Measurements from ENCODE around the gene LARP4B. TPM values are rescaled to one million over a fixed set of nuclear protein-coding genes. Genes with fewer than 3 reads are reported as not detected.

LARP4B gene
- total RNA-seq, 2 experiments from 2014 or later, result 66.7 to 69.3 TPM

- no peak for DNase-seq
- CTCF ChIA-PET, result interaction anchor here (0.6 kb wide), 1 partner anchor 167 kb away, joined by 4 read pairs; no protein-coding TSS in a partner anchor
- intact Hi-C loops (cut with micrococcal nuclease), result no loop called here
- no peaks in the 10 kb centered on the region for H3K36me3 Mint-ChIP-seq (ENCODE audit: low read depth)
- H3K9me3 Mint-ChIP-seq, result peaks cover 5% of the 10 kb centered on the region
- H3K4me3 Mint-ChIP-seq, result no peak overlapping the region
- H3K4me1 Mint-ChIP-seq (ENCODE audit: low read depth), result peaks cover 7% of the 10 kb centered on the region
- H3K27ac Mint-ChIP-seq, result no peak overlapping the region
- peaks cover 9% of the 10 kb centered on the region for H3K27me3 Mint-ChIP-seq (ENCODE audit: low read depth)
Measured at GRCh38 chr10:968546-969199, 37.2 kb upstream of the LARP4B start.

DNA sequence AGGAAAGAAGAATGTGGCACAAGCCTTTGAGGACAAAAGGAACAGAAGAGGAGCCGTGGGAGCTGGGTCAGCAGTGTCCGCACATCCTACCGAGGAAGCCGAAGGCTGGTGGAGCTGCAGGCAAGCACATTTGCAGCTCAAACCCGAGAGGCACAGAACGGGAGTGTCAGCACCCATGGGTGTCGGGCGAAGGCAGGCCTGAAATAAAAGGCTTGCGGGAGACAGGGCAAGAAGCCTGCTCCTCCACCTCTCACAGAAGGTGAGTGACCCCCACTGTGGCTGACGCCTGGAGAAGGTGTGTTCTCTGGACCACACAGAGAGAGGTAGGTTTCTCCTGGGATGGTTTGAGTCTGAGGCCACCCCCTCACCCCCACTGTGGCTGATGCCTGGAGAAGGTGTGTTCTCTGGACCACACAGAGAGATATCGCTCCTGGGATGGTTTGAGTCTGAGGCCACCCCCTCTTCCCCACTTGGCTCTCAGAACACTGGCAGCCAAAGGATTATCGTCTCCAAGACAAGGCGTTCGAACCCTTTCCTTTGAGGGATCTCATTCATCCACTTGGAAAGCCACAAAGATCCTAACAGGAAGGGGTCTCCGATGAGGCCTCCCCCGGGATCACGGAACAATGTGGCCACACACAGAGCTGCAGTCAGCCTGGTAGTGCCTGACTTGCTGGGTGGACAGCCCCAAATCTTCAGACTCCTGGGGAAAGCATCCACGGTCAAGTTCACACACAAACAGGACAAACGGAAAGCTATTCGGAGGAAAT is 35.1 kb upstream of the LARP4B start:
- CTCF ChIA-PET, result no interaction called here
- Mint-ChIP-seq H3K9me3 (no peaks in the 10 kb centered on the region), H3K36me3 (ENCODE audit: low read depth) (no peaks in the 10 kb centered on the region), H3K27me3 (ENCODE audit: low read depth) (peaks cover 9% of the 10 kb centered on the region), H3K4me3 (no peak overlapping the region), H3K27ac (no peak overlapping the region), H3K4me1 (ENCODE audit: low read depth) (peaks cover 7% of the 10 kb centered on the region)
- intact Hi-C loops (cut with micrococcal nuclease), result no loop called here
- no peak for DNase-seq

- CTCF ChIA-PET, result no interaction called here
- no peaks in the 10 kb centered on the region for H3K9me3 Mint-ChIP-seq
- DNase-seq, result no peak
- intact Hi-C loops (cut with micrococcal nuclease), result no loop called here
- no peaks in the 10 kb centered on the region for H3K36me3 Mint-ChIP-seq (ENCODE audit: low read depth)
- H3K27ac Mint-ChIP-seq, result no peak overlapping the region
- H3K27me3 Mint-ChIP-seq (ENCODE audit: low read depth), result peaks cover 9% of the 10 kb centered on the region
- H3K4me3 Mint-ChIP-seq, result no peak overlapping the region
- peaks cover 7% of the 10 kb centered on the region for H3K4me1 Mint-ChIP-seq (ENCODE audit: low read depth)
Measured at GRCh38 chr10:964988-965417, 33.5 kb upstream of the LARP4B start.

GRCh38 chr10:964321-964987 is 32.9 kb upstream of the LARP4B start:
- CTCF ChIA-PET, result no interaction called here
- no peak for DNase-seq
- Mint-ChIP-seq H3K4me3 (no peak overlapping the region), H3K36me3 (ENCODE audit: low read depth) (no peaks in the 10 kb centered on the region), H3K27me3 (ENCODE audit: low read depth) (peaks cover 9% of the 10 kb centered on the region), H3K9me3 (no peaks in the 10 kb centered on the region), H3K27ac (no peak overlapping the region), H3K4me1 (ENCODE audit: low read depth) (peaks cover 7% of the 10 kb centered on the region)
- intact Hi-C loops (cut with micrococcal nuclease), result no loop called here

DNA sequence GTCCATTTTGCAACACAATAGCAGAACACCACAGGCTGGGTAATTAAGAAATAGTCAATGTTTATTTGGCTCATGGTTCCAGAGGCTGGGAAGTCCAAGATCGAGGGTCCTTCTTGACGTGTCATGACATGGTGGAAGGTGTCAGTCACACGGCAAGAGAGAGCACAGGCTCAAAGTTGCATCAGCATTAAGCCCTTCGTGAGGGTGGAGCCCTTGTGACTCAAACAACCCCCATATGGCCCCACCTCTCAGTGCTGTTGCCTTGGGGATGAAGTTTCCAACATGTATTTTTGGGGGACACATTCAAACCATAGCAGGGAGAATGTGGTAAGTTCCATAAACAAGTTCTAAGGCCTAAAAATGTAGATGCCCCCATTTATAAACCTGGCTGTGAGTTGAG is 32.1 kb upstream of the LARP4B start:
- Mint-ChIP-seq H3K27ac (no peak overlapping the region), H3K27me3 (ENCODE audit: low read depth) (peaks cover 3% of the 10 kb centered on the region), H3K4me1 (ENCODE audit: low read depth) (peaks cover 7% of the 10 kb centered on the region), H3K36me3 (ENCODE audit: low read depth) (no peaks in the 10 kb centered on the region), H3K4me3 (no peak overlapping the region), H3K9me3 (no peaks in the 10 kb centered on the region)
- intact Hi-C loops (cut with micrococcal nuclease), result no loop called here
- DNase-seq, result no peak
- CTCF ChIA-PET, result no interaction called here

DNA sequence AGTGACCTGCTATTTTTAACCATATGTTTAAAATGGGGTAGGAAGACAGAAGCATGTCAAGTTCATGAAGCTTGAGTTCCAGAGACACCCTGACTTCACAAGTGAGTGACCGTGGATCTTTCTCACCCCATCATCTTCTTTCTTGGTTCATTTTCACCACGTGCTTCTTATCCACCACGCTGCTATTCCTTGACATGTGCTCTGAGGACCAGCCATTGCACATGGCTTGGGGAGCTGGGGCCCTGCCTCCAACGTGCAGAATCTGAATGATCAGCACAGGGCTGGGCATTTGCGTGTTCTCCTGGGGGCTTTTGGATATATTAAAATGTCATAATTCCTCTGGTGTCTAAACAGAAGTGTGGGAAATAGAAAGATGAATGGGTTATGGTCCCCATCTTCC is 31.7 kb upstream of the LARP4B start:
- CTCF ChIA-PET, result interaction anchor here (1.0 kb wide), 1 partner anchor 23 kb away, joined by 3 read pairs; no protein-coding TSS in a partner anchor
- H3K4me1 Mint-ChIP-seq (ENCODE audit: low read depth), result peaks cover 7% of the 10 kb centered on the region
- intact Hi-C loops (cut with micrococcal nuclease), result no loop called here
- H3K4me3 Mint-ChIP-seq, result no peak overlapping the region
- no peak overlapping the region for H3K27ac Mint-ChIP-seq
- H3K36me3 Mint-ChIP-seq (ENCODE audit: low read depth), result no peaks in the 10 kb centered on the region
- H3K27me3 Mint-ChIP-seq (ENCODE audit: low read depth), result no peaks in the 10 kb centered on the region
- DNase-seq, result no peak
- H3K9me3 Mint-ChIP-seq, result no peaks in the 10 kb centered on the region

- no peak overlapping the region for H3K27ac Mint-ChIP-seq
- H3K4me1 Mint-ChIP-seq (ENCODE audit: low read depth), result peaks cover 5% of the 10 kb centered on the region
- no peak for DNase-seq
- H3K4me3 Mint-ChIP-seq, result no peak overlapping the region
- H3K27me3 Mint-ChIP-seq (ENCODE audit: low read depth), result no peaks in the 10 kb centered on the region
- no peaks in the 10 kb centered on the region for H3K9me3 Mint-ChIP-seq
- intact Hi-C loops (cut with micrococcal nuclease), result no loop called here
- CTCF ChIA-PET, result interaction anchor here (1.0 kb wide), 1 partner anchor 23 kb away, joined by 3 read pairs; no protein-coding TSS in a partner anchor
- no peaks in the 10 kb centered on the region for H3K36me3 Mint-ChIP-seq (ENCODE audit: low read depth)
Measured at GRCh38 chr10:962342-962741, 30.8 kb upstream of the LARP4B start.

GRCh38 chr10:958856-959255 is 27.4 kb upstream of the LARP4B start:
- no peak overlapping the region for H3K4me3 Mint-ChIP-seq
- H3K9me3 Mint-ChIP-seq, result no peaks in the 10 kb centered on the region
- H3K27me3 Mint-ChIP-seq (ENCODE audit: low read depth), result no peaks in the 10 kb centered on the region
- intact Hi-C loops (cut with micrococcal nuclease), result no loop called here
- no peak overlapping the region for H3K27ac Mint-ChIP-seq
- CTCF ChIA-PET, result no interaction called here
- H3K4me1 Mint-ChIP-seq (ENCODE audit: low read depth), result no peaks in the 10 kb centered on the region
- DNase-seq, result no peak
- H3K36me3 Mint-ChIP-seq (ENCODE audit: low read depth), result no peaks in the 10 kb centered on the region

DNA sequence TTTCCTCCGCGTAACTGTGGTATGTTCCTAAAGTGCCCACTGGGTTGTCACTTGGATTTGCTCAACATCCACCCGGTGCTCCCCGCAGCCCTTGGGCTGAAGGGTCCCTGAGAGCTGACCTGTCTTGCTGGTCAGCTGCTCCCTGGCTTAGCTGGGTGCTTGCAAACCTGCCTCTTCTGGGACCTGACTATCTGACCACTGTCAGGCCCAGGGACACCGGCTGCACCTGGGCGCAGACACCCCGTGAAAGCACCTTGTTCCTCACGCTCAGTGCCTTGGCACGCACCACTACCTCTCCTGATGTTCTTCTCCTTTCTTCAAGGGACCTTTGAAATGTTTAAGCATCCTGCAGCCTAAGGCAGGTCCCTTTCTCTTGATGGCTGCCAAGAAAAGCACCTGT is 26.6 kb upstream of the LARP4B start:
- H3K27me3 Mint-ChIP-seq (ENCODE audit: low read depth), result no peaks in the 10 kb centered on the region
- CTCF ChIA-PET, result no interaction called here
- no peaks in the 10 kb centered on the region for H3K4me1 Mint-ChIP-seq (ENCODE audit: low read depth)
- H3K27ac Mint-ChIP-seq, result no peak overlapping the region
- H3K4me3 Mint-ChIP-seq, result no peak overlapping the region
- H3K9me3 Mint-ChIP-seq, result no peaks in the 10 kb centered on the region
- DNase-seq, result no peak
- intact Hi-C loops (cut with micrococcal nuclease), result no loop called here
- no peaks in the 10 kb centered on the region for H3K36me3 Mint-ChIP-seq (ENCODE audit: low read depth)

DNA sequence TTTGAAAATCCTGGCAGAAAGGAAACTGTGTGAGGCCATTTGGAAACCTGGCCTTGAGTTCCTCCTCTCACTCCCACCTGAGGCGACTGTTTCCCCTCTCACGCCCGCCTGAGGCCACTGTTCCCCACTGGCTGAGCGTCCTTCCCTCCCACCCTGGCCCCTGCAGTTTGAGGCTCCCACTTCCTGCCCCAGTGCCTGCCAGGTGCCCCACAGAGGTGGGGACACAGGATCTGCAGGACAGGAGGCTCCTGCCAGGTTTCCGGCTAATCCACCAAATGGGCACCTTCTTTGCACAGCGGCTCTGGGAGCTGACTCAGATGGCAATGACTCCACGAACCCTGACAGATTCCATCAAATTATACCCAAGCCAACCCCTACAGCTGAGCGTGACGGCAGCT is 24.3 kb upstream of the LARP4B start:
- CTCF ChIA-PET, result no interaction called here
- Mint-ChIP-seq H3K4me3 (no peak overlapping the region), H3K27me3 (ENCODE audit: low read depth) (no peaks in the 10 kb centered on the region), H3K9me3 (no peaks in the 10 kb centered on the region), H3K36me3 (ENCODE audit: low read depth) (no peaks in the 10 kb centered on the region), H3K27ac (no peak overlapping the region), H3K4me1 (ENCODE audit: low read depth) (no peaks in the 10 kb centered on the region)
- intact Hi-C loops (cut with micrococcal nuclease), result no loop called here
- no peak for DNase-seq

DNA sequence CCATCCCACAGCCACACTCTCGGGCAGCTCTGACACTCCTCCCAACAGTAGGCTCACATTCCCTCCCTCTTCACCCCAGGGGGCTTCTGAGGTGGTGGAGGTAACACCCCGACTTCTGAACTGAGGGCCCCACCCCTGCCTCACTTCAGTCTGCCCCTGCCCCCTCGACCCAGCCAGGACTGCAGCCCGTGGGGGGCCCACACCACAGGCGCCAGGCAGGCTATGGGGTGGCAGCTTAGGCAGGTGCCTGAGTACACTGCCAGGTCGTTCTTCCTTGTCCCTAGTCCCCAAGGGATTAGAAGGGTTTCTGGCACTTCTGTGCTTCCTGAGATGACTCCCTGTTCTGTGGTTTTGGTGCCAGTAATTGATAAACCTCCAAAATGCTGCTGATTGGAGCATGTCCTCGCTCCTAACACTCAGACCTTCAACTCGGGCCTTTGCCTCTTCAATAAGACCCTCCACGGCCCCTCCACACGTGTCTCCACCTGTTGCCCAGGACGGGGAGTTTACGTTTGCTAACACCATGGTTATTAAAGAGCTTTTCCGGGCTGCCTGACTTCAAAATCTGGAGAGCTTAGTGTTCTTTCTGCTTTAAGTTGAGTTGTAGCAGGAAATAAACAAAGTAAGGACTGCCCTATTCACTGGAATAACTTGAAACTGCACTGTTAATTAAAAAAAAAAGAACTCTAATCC is 23.8 kb upstream of the LARP4B start:
- DNase-seq, result no peak
- H3K4me1 Mint-ChIP-seq (ENCODE audit: low read depth), result no peaks in the 10 kb centered on the region
- H3K9me3 Mint-ChIP-seq, result no peaks in the 10 kb centered on the region
- H3K27ac Mint-ChIP-seq, result no peak overlapping the region
- CTCF ChIA-PET, result no interaction called here
- H3K27me3 Mint-ChIP-seq (ENCODE audit: low read depth), result no peaks in the 10 kb centered on the region
- intact Hi-C loops (cut with micrococcal nuclease), result no loop called here
- no peaks in the 10 kb centered on the region for H3K36me3 Mint-ChIP-seq (ENCODE audit: low read depth)
- H3K4me3 Mint-ChIP-seq, result no peak overlapping the region

GRCh38 chr10:954396-954795 is 22.9 kb upstream of the LARP4B start:
- DNase-seq, result no peak
- Mint-ChIP-seq H3K27ac (no peak overlapping the region), H3K27me3 (ENCODE audit: low read depth) (no peaks in the 10 kb centered on the region), H3K4me3 (no peak overlapping the region), H3K36me3 (ENCODE audit: low read depth) (no peaks in the 10 kb centered on the region), H3K9me3 (no peaks in the 10 kb centered on the region), H3K4me1 (ENCODE audit: low read depth) (no peaks in the 10 kb centered on the region)
- intact Hi-C loops (cut with micrococcal nuclease), result no loop called here
- CTCF ChIA-PET, result no interaction called here

Data from activated naive CD4-positive, alpha-beta T cell treated with anti-CD3 and anti-CD28 coated beads for 36 hours (primary cell).